ENCODE results near the gene DPF1.

DPF1 gene

GRCh38 chr19:38221919-38222830 lies 1.8 kb downstream of the DPF1 start:
- in situ Hi-C loops (cut with MboI; ENCODE audit: low sequenced_read_pairs, unreplicated experiment), result no loop called here
- TF ChIP-seq, protein P1, sequence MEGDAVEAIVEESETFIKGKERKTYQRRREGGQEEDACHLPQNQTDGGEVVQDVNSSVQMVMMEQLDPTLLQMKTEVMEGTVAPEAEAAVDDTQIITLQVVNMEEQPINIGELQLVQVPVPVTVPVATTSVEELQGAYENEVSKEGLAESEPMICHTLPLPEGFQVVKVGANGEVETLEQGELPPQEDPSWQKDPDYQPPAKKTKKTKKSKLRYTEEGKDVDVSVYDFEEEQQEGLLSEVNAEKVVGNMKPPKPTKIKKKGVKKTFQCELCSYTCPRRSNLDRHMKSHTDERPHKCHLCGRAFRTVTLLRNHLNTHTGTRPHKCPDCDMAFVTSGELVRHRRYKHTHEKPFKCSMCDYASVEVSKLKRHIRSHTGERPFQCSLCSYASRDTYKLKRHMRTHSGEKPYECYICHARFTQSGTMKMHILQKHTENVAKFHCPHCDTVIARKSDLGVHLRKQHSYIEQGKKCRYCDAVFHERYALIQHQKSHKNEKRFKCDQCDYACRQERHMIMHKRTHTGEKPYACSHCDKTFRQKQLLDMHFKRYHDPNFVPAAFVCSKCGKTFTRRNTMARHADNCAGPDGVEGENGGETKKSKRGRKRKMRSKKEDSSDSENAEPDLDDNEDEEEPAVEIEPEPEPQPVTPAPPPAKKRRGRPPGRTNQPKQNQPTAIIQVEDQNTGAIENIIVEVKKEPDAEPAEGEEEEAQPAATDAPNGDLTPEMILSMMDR (IDR thresholded peaks at IDR 0.05; ENCODE audit: borderline replicate concordance, control extremely low read depth, extremely low read depth, insufficient read depth, missing control alignments), result no peak
- no peak for DNase-seq (ENCODE audit: low spot score)

DNA sequence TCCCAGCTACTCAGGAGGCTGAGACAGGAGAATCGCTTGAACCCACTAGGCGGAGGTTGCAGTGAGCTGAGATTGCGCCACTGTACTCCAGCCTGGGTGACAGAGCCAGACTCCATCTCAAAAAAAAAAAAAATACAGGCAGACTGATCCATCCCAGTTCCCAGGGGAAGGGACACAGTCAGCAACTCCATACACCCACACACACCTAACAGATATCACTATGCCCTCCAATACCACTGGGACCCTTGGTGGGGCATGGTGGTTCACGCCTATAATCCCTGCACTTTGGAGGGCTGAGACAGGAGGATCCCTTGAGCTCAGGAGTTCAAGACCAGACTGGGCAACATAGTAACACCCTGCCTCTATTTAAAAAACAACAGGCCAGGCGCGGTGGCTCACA lies 2.6 kb downstream of the DPF1 start:
- TF ChIP-seq, protein P1 (IDR thresholded peaks at IDR 0.05; ENCODE audit: borderline replicate concordance, control extremely low read depth, extremely low read depth, insufficient read depth, missing control alignments), result no peak
- no peak for DNase-seq (ENCODE audit: low spot score)
- in situ Hi-C loops (cut with MboI; ENCODE audit: low sequenced_read_pairs, unreplicated experiment), result no loop called here

- no peak for DNase-seq (ENCODE audit: low spot score)
- TF ChIP-seq, protein P1 (IDR thresholded peaks at IDR 0.05; ENCODE audit: borderline replicate concordance, control extremely low read depth, extremely low read depth, insufficient read depth, missing control alignments), result no peak
- in situ Hi-C loops (cut with MboI; ENCODE audit: low sequenced_read_pairs, unreplicated experiment), result no loop called here
Measured at GRCh38 chr19:38219221-38219620, 4.8 kb downstream of the DPF1 start.

DNA sequence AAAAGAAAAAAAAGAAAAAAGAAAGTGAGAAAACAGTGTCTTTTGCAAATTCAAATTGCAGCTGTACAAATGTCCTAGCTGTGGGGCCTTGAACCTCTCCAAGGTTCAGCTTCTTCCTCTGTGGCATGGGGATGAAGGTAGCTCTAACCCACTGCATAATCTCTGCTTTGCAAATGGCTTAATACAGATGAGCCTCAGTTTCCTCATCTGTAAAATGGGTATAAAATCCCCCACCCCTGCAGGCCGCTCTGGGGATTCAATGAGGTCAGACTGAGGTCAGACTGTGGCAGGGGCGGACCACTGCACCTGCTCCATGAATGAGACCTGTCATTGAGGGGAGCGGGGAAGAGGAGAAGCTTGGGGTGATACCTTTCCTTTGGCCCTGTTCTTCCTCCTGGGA lies 5.8 kb downstream of the DPF1 start:
- TF ChIP-seq, protein P1 (IDR thresholded peaks at IDR 0.05; ENCODE audit: borderline replicate concordance, control extremely low read depth, extremely low read depth, insufficient read depth, missing control alignments), result no peak
- no peak for DNase-seq (ENCODE audit: low spot score)
- in situ Hi-C loops (cut with MboI; ENCODE audit: low sequenced_read_pairs, unreplicated experiment), result no loop called here

GRCh38 chr19:38216785-38217641 lies 7.0 kb downstream of the DPF1 start:
- in situ Hi-C loops (cut with MboI; ENCODE audit: low sequenced_read_pairs, unreplicated experiment), result no loop called here
- no peak for DNase-seq (ENCODE audit: low spot score)
- TF ChIP-seq, protein P1 (IDR thresholded peaks at IDR 0.05; ENCODE audit: borderline replicate concordance, control extremely low read depth, extremely low read depth, insufficient read depth, missing control alignments), result no peak

- in situ Hi-C loops (cut with MboI; ENCODE audit: low sequenced_read_pairs, unreplicated experiment), result no loop called here
- TF ChIP-seq, protein P1 (IDR thresholded peaks at IDR 0.05; ENCODE audit: borderline replicate concordance, control extremely low read depth, extremely low read depth, insufficient read depth, missing control alignments), result no peak
Measured at GRCh38 chr19:38213911-38214625, 10.0 kb downstream of the DPF1 start.

More at GRCh38 chr19:38213911-38214625, 10.0 kb downstream of the DPF1 start:
- DNase-seq (ENCODE audit: low spot score), result peak; percentile 68
